GM12878 (cell line): Measurements from ENCODE around the gene ASCC2. TPM values are rescaled to one million over a fixed set of nuclear protein-coding genes. Genes with fewer than 3 reads are reported as not detected.

Experiments used
- ATAC-seq: fragments of 200-7000 bp; cut with Tn5 transposase; 3 replicates; pipeline ENCODE4 v1.9.1; 2020; ENCODE audit warnings: mild to moderate bottlenecking, moderate library complexity
- BruUV-seq: library from RNA; stranded (reverse); fragments of 400-500 nt; replicated peaks from 2 replicates; lab custom pipeline; 2021; lab: Mats Ljungman, UMichigan
- CTCF ChIA-PET: fragments of 300-600 bp; sonication (Branson Sonifier 250); formaldehyde crosslinking; extraction: SDS; loops from one replicate; lab custom pipeline; 2021; ENCODE audit warnings: inconsistent platforms; lab: Yijun Ruan, JAX
- POLR2A ChIA-PET: fragments of 350-600 bp; formaldehyde crosslinking; extraction: SDS; loops from one replicate; lab custom pipeline; 2021; ENCODE audit warnings: inconsistent platforms; lab: Charles Lee
- RAD21 ChIA-PET: fragments of 300-600 bp; sonication (Branson Sonifier 250); formaldehyde crosslinking; loops from one replicate; lab custom pipeline; 2023; ENCODE audit warnings: antibody characterized with exemption; ENCODE audit not compliant: unreplicated experiment; lab: Charles Lee
- SMC1A ChIA-PET: fragments of 300-600 bp; sonication (Branson Sonifier 250); formaldehyde crosslinking; loops from one replicate; lab custom pipeline; 2023; ENCODE audit not compliant: unreplicated experiment, uncharacterized antibody; lab: Charles Lee
- DNase-seq: peaks from one replicate; pipeline ENCODE4 v3.0.0-alpha.2; 2011; ENCODE audit warnings: low read depth, low spot score
- FAIRE-seq: peaks from 3 replicates; lab custom pipeline; 2011; peaks lifted over from hg19 to GRCh38; lab: Jason Lieb, UNC
- H2AFZ ChIP-seq: 2 replicates; pipeline ENCODE4 v1.6.0; 2011; ENCODE audit warnings: low read depth, low read length, control low read depth; ENCODE audit not compliant: control insufficient read depth
- H3K27ac ChIP-seq: 2 replicates; pipeline ENCODE4 v1.5.1; 2011; ENCODE audit warnings: control low read depth; ENCODE audit not compliant: control insufficient read depth, insufficient read depth
- H3K27me3 ChIP-seq, 2 experiments: replicated peaks in 1 of 2; 2 replicates each; pipeline versions ENCODE4 v1.6.0 to v1.6.1; 2011; ENCODE audit warnings: low read length in 1 of 2; ENCODE audit not compliant: control insufficient read depth in 2 of 2, insufficient read depth in 2 of 2
- H3K36me3 ChIP-seq, 2 experiments: 2 replicates each; pipeline ENCODE4 v1.5.1; 2011; ENCODE audit warnings: low read length in 1 of 2; ENCODE audit not compliant: control insufficient read depth in 2 of 2, insufficient read depth in 2 of 2
- H3K4me1 ChIP-seq: 2 replicates; pipeline ENCODE4 v1.6.1; 2011; ENCODE audit warnings: mild to moderate bottlenecking, low read length, moderate library complexity, mixed read lengths; ENCODE audit not compliant: control insufficient read depth, insufficient read depth
- H3K4me2 ChIP-seq: 2 replicates; pipeline ENCODE4 v1.6.0; 2011; ENCODE audit warnings: control low read depth; ENCODE audit not compliant: control insufficient read depth, insufficient read depth
- H3K4me3 ChIP-seq: fragments of 200-600 bp; sonication (generic); 2 replicates; pipeline ENCODE4 v1.5.1; 2016
- H3K79me2 ChIP-seq: 2 replicates; pipeline ENCODE4 v1.6.0; 2011; ENCODE audit warnings: low read length; ENCODE audit not compliant: control insufficient read depth, insufficient read depth
- H3K9ac ChIP-seq: 2 replicates; pipeline ENCODE4 v1.8.0; 2011; ENCODE audit warnings: low read length, control low read depth, mixed read lengths; ENCODE audit not compliant: control insufficient read depth, insufficient read depth
- H3K9me3 ChIP-seq: replicated peaks from 3 replicates; pipeline ENCODE4 v1.5.1; 2011; ENCODE audit warnings: mild to moderate bottlenecking, low read length; ENCODE audit not compliant: control insufficient read depth, insufficient read depth
- H4K20me1 ChIP-seq: 2 replicates; pipeline ENCODE4 v1.6.0; 2011; ENCODE audit not compliant: control insufficient read depth, insufficient read depth
- CBX3 ChIP-seq: fragments of 200-600 bp; sonication (generic); IDR thresholded peaks from 2 replicates; pipeline ENCODE4 v1.6.1; 2016; ENCODE audit warnings: low read depth, borderline replicate concordance
- E2F4 ChIP-seq: IDR thresholded peaks from 2 replicates; pipeline ENCODE4 v1.6.1; 2012; ENCODE audit warnings: low read depth, low read length, improper control_type of control experiment
- EP300 ChIP-seq, 2 experiments: fragments of 150-350 bp in 1 of 2; IDR thresholded peaks; 2 replicates each; pipeline ENCODE4 v1.6.1; 2011 to 2012; ENCODE audit warnings: low read depth in 2 of 2, low read length in 2 of 2, borderline replicate concordance in 1 of 2, improper control_type of control experiment in 1 of 2, inconsistent platforms in 1 of 2; ENCODE audit not compliant: control insufficient read depth in 1 of 2
- KAT2A ChIP-seq: conservative IDR thresholded peaks from 2 replicates; pipeline ENCODE4 v1.6.1; 2011; ENCODE audit warnings: low read depth, low read length; ENCODE audit not compliant: control insufficient read depth
- RAD51 ChIP-seq: fragments of 450-650 bp; IDR thresholded peaks from 2 replicates; pipeline ENCODE4 v1.6.1; 2016; ENCODE audit warnings: moderate library complexity, mild to moderate bottlenecking, inconsistent platforms
- RBBP5 ChIP-seq: fragments of 200-600 bp; sonication (generic); conservative IDR thresholded peaks from 2 replicates; pipeline ENCODE4 v1.6.1; 2016
- STAT1 ChIP-seq: fragments of 450-650 bp; conservative IDR thresholded peaks from 2 replicates; pipeline ENCODE4 v1.6.1; 2014; ENCODE audit warnings: antibody characterized with exemption, mild to moderate bottlenecking
- TCF7 ChIP-seq: IDR thresholded peaks from 2 replicates; pipeline ENCODE4 v1.6.1; 2014; ENCODE audit warnings: antibody characterized with exemption, borderline replicate concordance
- USF2 ChIP-seq: IDR thresholded peaks from 2 replicates; pipeline ENCODE4 v1.6.1; 2011; ENCODE audit warnings: low read depth, low read length, improper control_type of control experiment, borderline replicate concordance
- ZNF592 ChIP-seq: fragments of 450-650 bp; IDR thresholded peaks from 2 replicates; pipeline ENCODE4 v1.6.1; 2017; ENCODE audit warnings: mild to moderate bottlenecking, moderate library complexity
- WGBS: methylation state at CpG from one replicate; pipeline ENCODE4 v1.1.6; 2016; ENCODE audit warnings: low lambda C conversion rate; ENCODE audit not compliant: insufficient replicate concordance, insufficient coverage; ENCODE audit errors: missing lambda C conversion rate; 5-methylcytosine and 5-hydroxymethylcytosine counted together
- in situ Hi-C: fragments of 300-500 bp; cut with MboI; formaldehyde crosslinking; loops from 9 replicates; pipeline ENCODE4 v1.14.3; 2018; ENCODE audit warnings: mixed read lengths
- intact Hi-C: fragments of 100-400 bp; cut with micrococcal nuclease; formaldehyde crosslinking; loops from one replicate; pipeline ENCODE4 v1.14.2; 2022; ENCODE audit not compliant: unreplicated experiment
- polyA plus RNA-seq, 11 experiments: library from polyadenylated mRNA; depleted of rRNA in 4 of 11; unstranded in 6 of 11; stranded (reverse) in 5 of 11; fragments of >200 nt; fragmentation: Nextera tagmentation in 4 of 11; fragmentation: Illumina TruSeq in 1 of 11; extraction: Ambion mirVana in 4 of 11; extraction: Trizol in 1 of 11; gene quantifications; 1 replicate in 1 of 11; 2 replicates in 10 of 11; pipeline versions ENCODE4 v1.2.1 to v1.2.3, GENCODE V29; 2011 to 2016; ENCODE audit warnings: inconsistent platforms in 2 of 11, missing spikeins in 2 of 11, low read depth in 1 of 11
- total RNA-seq, 4 experiments: library from RNA; depleted of rRNA in 3 of 4; stranded (reverse); fragments of >200 nt in 3 of 4; fragmentation: Illumina TruSeq in 1 of 4; extraction: Trizol in 1 of 4; gene quantifications; 2 replicates each; pipeline versions ENCODE4 v1.2.1 to v1.2.3, GENCODE V29; 2013 to 2021
- TF ChIP-seq, protein P1 (sequence below): IDR thresholded peaks from 2 replicates; pipeline ENCODE4 v1.6.1; 2011; ENCODE audit warnings: low read depth, mild to moderate bottlenecking, low read length, moderate library complexity, borderline replicate concordance; ENCODE audit errors: extremely low read depth
- TF ChIP-seq, protein P2 (sequence below): IDR thresholded peaks from 2 replicates; pipeline ENCODE4 v1.6.1; 2011; ENCODE audit warnings: borderline replicate concordance, low read depth, mild to moderate bottlenecking, moderate library complexity, low read length; ENCODE audit not compliant: insufficient read depth, poor library complexity, severe bottlenecking

The ASCC2 gene
- total and polyA plus RNA-seq, 10 of the 15 experiments (the other 5 are each of a cell fraction or from before 2014, with no cell fraction given) = 5.3 to 91.4 (median 56.5) TPM

DNA sequence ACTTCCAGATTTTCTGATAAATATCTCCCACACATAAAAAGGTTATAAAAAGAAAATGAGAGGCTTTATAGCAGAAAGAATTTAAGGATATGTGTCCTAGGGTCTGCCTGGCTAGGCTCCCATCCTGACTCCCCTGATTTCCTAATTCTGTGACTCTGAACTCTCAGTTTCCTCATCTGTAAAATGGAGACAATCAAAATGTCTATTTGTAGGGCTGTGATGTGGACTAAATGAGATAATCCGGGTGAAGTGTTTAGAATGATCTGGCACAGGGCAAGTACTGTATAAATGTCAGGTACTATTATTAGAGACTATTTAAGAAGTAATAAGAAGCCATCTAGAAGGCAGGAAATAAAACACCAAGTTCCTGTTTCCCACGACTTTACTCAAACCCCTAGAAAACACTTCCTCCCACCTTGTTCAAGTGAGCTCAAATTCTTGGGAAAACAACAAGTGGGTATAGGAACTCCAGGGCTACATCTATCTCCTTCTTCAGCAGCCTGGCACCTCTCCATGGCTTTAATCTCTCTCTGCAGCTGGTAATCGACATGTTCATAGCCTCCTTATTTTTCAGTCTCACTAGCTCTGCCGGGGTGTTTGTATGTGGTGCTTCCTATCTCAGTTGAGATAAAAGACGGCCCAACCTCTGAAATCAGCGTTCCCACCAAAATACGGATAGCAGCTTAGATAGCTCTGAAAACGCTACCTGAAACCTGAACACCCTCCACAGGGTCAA, 6.7 kb downstream of the ASCC2 start:
- Histone ChIP-seq H3K27me3 (no peaks in the 10 kb centered on the region), H3K4me3 (no peak overlapping the region), H3K36me3 (peaks cover 4 to 21% of the 10 kb centered on the region in 2 experiments), H3K4me1 (no peaks in the 10 kb centered on the region), H3K27ac (no peak overlapping the region), H2AFZ (no peak overlapping the region), H3K9me3 (no peaks in the 10 kb centered on the region), H4K20me1 (no peaks in the 10 kb centered on the region), H3K79me2 (peaks cover 8% of the 10 kb centered on the region), H3K9ac (no peak overlapping the region), H3K4me2 (no peak overlapping the region)
- no peak for FAIRE-seq
- WGBS = 71% methylated on average over 8 of the region's 8 CpGs
- intact Hi-C loops (no loop called here), in situ Hi-C loops (no loop called here)
- ChIA-PET RAD21 (no interaction called here), POLR2A (interaction anchor here (1.2 kb wide), 1 partner anchor 10 kb away, joined by 3 read pairs; no protein-coding TSS in a partner anchor), SMC1A (interaction anchor here (0.7 kb wide), 1 partner anchor 10 kb away, joined by 5 read pairs; no protein-coding TSS in a partner anchor), CTCF (interaction anchor here (0.6 to 0.7 kb wide), 2 partner anchors 147 to 174 kb away, joined by 4 read pairs; no protein-coding TSS in a partner anchor)
- ATAC-seq = no peak
- BruUV-seq = TSS peak; percentile 0
- DNase-seq = no peak
- TF ChIP-seq, protein P1, sequence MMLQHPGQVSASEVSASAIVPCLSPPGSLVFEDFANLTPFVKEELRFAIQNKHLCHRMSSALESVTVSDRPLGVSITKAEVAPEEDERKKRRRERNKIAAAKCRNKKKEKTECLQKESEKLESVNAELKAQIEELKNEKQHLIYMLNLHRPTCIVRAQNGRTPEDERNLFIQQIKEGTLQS = no peak
- TF ChIP-seq USF2 (no peak), TCF7 (no peak), E2F4 (no peak), RBBP5 (no peak), STAT1 (no peak), CBX3 (no peak), RAD51 (no peak), EP300 (IDR thresholded peaks at IDR 0.05; ENCODE audit: borderline replicate concordance in 1 of 2, control insufficient read depth in 1 of 2, low read depth in 2 of 2, low read length in 2 of 2) (no peak), ZNF592 (no peak), KAT2A (no peak)
- TF ChIP-seq, protein P2, sequence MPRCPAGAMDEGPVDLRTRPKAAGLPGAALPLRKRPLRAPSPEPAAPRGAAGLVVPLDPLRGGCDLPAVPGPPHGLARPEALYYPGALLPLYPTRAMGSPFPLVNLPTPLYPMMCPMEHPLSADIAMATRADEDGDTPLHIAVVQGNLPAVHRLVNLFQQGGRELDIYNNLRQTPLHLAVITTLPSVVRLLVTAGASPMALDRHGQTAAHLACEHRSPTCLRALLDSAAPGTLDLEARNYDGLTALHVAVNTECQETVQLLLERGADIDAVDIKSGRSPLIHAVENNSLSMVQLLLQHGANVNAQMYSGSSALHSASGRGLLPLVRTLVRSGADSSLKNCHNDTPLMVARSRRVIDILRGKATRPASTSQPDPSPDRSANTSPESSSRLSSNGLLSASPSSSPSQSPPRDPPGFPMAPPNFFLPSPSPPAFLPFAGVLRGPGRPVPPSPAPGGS = no peak
